ENCODE data around the gene DRC1.
A peak's percentile ranks its signal among the peaks of the same experiment; 100 is the strongest.

Gene DRC1

DNA sequence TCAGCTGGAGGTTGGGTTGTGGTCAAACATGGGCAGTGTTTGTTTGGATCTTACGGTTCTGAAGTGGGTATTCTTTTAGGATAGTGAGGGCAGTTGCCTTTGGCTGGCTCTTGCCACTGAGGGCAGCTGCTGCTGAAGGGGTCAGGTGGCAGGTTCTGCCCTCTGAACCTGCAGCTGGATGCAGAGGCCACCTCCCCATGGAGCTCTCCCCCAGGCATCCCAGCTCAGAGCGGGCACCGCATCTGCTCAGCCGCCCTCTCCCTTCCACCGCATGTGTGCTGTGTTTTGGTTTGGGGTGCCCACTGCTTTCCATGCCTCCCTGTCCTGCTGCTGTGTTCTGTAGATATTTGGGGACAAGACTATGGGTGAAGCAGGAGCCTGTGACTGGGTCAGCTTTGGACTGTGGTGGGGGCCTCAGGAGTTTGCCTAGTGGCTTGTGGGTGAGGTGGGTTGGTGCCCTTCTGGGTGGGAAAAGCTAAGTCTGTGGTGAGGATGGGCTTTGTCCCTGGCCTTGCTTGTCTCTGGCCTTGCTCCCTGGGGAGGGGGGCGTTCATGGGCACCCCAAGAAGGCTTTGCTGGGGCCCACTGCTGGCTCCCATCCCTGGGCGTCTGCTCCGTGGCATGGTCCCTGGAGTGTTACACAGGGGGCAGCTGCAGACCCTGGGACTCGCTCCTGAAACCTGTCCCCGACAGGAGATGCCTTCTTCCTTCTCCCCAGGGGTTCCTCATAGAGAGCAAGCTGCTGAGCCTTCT lies 47.7 kb downstream of the DRC1 start:
- no peak for DNase-seq

DNA sequence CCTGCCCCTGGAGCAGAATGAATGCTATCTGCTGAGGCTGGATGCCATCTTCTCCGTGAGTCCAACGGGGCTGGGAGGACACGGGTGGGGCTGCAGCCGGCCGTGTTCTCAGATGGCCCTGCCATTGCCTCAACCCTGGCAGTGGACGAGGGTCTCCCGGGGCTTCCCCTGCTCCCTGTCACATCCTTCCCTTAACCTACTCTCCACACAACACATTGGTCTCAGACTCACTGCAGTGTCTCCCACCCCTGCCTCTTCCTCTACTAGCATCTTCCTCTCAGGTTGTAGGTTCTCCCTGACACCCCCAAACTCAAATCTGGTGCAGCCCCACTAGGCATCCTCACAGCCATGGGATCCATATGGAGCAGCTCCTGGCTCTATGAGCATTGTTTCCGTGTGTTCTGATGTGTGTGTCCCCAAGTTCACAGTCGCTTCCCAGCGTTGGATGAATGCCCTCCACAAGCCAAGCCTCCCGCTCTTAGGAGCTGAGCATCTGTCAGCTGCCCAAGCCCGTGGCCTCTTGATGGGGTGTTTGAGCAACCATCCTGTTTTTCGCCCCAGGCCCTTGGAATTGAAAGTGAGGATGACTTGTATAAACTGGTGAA lies 48.4 kb downstream of the DRC1 start:
- DNase-seq, result no peak

DNA sequence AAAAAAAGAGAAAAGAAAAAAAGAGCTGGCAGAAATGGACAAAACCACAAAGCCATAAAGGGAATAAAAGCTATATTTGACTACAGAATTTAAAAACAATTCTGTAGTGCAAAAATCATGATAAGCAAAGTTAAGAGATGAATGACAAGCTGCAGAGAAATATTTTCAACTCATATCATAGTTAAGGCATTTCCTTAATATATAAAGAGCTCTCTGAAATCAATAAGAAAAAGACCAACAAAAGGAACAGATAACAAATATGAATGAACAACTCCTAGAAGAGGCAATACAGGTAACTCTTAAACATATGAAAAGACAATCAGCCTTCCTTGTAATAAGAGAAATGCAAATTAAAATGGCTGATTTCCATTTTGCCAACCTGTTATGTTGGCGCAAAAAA lies 50.0 kb downstream of the DRC1 start:
- no peak for DNase-seq

DNA sequence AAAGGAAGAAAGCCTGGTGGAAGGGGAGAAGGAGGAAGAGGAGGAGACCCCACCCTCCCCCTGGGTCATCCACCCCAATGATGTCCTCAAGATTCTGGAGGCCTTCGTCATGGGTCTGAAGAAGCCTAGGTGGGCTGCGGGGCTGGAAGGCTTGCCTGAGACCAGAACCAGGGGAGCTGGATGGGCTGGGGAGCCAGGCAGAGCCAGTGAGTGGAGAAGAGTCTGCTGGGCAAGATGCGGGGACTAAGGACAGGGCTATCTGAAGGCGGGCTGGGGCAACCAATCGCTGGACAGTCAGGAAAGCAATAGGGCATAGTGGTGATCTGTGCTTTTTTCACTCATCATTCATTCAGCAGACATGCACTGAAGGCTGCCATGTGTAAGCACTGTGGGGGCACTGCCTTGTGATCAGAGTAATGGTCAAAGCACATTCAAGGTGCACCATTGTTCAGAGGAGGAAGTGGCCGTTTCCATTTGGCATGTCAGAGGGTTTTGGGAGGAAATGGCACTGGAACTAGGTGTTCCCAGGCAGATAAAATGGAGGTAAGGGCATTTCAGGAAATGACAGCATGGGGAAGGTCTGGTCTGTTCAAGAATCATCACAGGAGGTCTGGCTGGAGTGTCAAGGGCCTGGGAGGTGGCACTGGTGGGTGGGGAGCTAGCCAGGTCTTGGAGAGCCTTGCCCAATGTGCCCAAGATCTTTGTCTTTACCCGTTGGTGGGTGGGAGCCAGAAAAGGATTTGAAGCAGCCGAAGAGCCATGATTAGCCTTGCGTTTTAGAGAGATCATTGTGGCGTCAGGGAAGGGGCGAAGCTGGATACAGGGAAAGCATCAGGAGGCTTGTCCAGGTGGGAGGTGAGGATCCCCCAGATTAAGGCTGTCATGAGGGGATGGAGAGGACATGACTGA lies 52.0 kb downstream of the DRC1 start:
- no peak for DNase-seq

DNA sequence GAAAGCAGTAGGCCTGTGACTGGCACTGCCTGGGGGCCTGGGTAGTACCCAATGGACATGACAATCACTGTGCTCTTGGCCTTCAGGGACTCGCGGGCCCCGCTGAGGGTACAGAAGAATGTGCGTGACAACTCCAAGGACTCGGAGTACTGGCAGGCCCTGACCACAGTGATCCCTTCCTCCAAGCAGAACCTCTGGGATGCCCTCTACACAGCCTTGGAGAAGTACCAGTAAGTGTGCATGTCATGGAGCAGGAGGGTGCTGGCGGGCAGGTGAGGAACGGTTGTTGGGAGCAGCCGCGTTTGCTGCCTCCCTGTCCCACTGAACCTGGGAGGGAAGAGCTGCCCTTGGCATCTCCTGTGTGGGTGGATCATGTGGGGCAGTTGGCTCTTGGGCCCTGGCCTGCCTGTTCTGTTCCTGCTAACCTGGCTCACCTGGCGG lies 52.9 kb downstream of the DRC1 start:
- DNase-seq, result no peak

DNA sequence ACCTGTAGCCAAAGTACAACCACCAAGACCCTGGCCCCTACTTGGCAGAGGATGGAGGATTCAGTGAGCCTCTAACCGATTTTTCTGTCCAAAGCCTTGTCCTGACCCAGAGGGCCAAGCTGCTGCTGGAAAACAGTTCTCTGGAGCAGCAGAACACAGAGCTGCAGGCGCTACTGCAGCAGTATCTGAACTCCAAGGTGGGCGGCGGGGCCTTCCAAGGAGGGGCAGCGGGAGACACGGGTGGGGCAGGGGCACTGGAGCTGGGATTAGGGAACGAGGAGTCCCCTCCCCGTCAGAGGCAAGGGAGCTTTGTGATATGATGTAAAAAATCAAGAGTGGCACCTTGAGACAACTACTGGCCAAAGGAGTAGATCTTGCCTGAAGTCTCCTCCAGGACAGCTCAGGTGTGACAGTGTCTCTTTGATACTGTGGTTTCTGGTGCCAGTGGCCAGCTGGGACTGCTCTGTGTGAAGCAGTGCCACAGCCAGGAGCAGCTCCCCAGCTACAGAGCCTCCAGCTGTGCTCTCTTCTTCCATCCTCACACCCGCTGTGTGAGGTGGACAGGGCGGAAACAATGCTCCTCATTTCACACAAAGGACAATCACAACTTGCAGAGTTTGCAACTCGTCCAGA lies 53.4 kb downstream of the DRC1 start:
- no peak for DNase-seq

DNA sequence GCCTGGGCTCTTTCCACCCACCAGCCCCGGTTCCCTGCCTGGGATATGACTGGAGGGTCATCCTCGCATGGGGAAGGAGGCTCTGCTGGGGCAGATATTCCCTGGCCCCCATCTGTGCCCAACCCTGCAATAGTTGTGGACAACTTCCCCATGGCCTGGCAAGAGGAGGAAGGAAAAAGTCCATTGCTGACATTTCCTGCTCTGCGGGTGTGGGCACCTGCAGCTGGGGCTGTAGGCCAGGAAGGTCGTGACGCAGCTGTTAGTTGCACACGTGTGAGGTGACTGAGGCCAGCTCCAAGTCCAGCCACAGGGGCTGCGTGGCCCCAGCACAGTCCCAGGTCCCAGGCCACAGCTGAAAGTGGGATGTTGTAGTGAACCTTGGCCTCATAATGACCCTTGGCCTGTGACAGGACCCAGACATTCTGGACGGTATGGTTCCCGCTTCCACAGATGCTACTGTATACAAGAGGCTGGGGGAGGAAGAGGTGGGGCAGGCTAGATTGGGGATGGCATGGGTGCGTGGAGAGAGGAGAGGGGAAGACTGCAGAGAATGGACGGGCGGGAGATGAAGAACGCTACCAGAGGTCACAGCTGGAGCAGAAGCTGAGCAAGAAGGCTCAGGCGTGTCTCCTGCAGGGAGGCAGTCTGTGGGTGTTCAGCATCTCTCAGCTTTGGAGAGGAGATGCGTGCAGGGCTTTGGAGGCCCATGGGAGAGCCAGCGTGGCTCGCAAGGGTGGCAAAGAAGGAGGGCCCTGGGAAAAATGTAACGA lies 54.1 kb downstream of the DRC1 start:
- DNase-seq, result no peak

DNA sequence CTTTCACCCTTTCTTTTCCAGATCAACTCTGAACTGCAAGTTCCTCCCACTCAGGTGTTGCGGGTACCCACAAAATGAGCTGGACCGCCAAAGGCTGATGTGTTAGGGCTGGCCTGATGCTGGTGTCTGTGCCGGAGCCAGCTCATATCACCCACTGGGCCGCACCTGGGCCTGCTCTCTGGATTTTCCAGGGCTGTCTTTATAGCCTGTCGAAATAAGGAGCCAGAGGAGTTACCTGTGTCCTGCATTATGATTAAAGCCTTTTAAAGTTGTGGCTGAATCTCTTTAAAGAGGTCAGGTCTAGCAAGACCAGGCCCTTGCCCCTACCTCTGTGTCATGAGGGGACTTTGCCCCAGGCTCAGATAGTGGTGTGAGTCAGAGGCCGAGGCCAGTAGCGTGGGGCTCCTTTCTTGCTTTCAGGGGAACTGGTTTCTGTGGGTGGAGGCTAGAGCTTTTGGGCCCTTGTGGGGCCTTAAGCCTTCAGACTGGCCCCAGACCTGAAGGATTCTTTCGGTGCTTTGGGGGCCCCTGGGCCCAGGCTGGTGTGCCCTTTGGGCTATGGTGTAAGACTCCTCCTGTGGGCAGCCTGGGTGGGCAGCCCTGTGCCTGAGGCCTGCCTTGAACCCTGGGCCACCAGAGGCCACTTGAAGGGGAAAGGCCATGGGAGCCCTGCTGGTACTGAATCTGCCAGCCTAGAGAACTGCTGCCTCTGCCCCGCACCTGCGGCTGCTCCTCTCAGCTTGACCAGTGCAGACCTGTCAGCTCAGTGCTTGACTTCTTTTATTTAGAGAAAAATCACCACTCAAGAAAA lies 54.9 kb downstream of the DRC1 start:
- no peak for DNase-seq

DNA sequence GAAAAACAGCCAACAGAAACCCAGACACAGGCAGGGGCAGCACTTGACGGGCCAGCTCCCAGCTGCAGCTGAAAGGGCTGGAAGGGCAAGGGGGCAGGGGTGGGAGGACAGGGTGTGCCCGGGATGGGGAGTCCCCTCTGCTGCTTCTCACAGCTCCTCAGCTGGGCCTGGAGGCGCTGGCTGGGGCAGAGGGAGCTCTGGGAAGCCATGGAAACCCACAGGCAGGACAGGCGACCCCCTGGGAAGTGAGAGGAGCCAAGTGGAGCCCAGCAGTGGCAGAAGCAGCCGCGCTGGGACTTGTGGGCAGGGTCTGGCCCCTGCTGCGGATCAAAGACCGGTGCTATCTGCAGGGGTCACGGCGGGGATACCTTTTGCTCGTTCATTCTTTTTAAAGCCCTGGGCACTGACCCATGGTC lies 55.5 kb downstream of the DRC1 start:
- DNase-seq, result no peak

DNA sequence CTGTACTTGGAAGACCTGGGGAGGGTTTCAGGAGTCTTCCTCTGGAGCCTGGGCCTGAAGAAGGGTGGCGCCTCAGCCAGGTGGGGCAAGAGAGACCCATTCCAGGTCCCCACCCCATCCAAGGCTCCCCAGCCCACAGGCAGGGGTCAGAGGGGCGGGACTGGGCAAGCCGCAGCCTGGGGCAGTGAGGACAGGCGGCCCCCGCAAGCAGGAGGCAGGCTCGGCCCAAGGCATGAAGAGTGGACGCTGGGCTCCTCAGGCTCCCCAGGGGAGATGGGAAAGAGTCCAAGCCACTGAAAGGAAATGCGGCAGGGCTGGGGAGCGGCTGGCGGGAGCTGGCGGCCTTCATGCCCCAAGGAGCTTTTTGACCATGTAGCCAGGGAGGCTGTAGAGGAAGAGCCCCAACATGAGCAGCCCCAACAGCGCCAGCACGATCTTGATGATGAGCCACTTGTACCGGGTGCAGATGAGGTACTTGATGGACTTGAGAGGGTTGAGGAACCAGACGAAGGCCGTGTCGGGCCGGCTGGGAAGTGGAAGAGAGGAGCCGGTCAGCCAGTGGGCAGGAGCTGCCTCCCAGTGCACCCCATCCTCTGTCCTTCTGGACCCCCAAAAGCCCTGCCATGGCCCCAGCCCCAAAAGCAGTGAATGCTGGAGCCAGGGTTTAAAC lies 56.1 kb downstream of the DRC1 start:
- DNase-seq, result no peak

DNA sequence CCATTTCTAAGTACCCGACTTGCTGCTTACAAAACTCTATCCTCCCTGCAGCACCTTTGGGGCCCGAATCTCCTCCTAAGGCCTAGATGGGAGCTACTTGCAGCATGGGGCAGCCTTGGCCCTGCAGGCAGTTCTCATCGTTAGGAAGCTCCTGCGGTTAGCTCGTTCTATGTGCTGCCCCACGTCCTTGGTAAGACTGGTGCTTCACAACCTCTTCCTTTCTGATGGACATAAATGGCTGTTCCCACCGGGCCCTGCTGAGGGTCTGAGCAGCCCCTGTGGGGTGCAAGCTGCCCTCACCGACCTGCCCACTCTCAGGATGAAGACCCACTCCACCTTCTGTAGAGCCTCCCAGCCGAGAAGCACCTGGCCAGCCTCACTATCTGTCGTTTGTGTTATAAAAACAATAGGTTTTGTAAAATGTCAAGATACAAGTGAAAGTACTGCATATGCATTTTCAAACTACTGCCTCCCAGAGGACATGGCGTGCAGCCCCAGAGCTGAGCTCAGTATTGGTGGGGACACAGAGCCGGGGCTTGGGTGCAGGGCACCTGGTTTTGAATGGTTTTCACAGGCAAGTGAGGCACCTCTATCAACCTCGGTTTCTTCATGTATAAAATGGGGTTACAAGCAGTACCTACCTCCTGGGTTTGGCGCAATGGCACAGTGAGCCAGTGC lies 56.8 kb downstream of the DRC1 start:
- no peak for DNase-seq

DNA sequence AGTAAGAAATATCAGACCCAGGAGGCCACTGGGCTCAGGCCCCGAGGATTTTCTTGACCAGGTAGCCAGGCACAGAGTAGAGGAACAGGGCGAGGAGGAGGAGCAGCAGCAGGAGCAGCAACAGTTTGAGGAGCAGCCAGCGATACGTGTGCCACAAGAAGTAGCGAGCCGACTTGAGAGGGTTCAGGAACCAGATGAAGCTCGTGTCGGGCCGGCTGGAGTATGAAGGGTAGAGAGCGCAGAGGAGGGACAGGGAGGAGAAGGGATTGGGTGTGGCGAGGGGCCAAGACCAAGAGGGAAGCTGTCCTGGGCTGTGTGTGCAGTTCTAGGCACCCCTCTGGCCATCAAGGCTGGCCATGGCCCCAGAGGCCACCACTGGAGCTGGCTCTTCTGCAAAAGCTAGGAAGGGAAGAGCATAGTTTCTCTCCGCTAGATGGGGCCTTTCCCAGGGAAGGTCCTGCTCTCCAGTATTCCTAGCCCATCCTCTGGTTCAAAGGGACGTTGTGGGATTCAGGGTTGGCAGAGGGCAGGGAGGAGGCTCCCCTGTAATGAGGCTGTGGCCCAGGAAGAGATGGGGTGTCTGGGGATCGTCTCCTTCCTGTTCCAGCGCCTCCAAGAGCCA lies 58.4 kb downstream of the DRC1 start:
- no peak for DNase-seq

DNA sequence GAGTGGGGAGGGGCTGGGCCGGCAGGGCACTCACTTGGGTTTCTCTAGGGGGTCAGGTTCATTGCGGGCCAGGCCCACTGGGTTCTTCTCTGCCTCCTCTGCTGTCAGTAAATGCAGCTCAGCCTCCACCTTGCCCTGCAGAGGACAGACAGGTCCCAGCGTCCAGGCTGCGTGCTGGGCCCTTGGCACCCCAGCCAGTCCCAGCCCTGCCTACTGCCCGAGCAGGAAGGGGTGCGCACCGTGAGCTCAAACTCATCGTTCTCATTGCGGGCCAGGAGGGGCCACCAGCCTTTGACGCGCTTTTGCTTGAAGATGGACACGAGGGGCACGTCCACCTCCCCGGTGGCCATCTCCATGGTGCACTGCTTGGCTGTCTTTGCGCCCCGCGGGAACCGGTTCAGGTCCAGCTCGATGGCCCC lies 58.9 kb downstream of the DRC1 start:
- no peak for DNase-seq

DNA sequence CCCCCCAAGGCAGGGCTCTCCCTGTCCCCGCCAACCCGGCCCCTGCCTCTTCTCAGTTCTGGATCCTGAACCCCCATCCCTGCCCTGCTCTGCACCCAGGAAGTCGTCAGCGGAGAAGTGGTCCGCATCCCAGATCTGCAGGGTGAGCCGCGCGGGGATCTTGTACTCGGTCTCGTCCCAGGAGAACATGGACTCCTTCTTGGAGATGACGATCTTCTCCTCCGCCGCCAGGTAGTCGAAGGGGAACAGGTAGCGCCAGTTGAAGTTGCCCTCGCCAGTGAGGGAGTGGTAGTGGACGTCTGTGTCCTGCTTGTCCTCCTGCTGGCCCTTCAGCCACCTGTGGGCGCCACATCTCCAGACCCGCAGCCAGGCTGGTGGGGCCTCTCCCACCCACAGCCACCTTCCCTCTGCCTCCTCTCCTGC lies 59.9 kb downstream of the DRC1 start:
- DNase-seq, result no peak

DNA sequence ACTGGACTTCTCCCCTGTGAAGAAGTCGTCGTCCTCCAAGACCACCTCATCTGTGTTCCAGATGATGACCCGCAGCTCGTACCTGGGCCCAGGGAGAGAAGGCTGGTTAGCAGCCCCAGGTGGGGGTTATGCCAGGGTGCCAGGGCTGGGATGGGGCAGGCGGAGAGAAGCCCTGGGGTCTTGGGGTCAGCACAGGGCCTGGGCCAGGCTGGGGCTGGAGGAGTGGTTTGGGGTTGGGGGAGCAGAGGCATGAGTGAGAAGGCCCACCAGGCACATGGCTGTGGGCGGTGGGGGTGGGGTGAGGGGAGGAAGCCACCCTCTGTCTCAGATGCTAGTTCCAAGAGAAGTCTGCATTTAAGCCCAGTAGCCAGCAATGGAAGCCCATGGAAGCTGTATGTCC lies 60.4 kb downstream of the DRC1 start:
- no peak for DNase-seq

DNA sequence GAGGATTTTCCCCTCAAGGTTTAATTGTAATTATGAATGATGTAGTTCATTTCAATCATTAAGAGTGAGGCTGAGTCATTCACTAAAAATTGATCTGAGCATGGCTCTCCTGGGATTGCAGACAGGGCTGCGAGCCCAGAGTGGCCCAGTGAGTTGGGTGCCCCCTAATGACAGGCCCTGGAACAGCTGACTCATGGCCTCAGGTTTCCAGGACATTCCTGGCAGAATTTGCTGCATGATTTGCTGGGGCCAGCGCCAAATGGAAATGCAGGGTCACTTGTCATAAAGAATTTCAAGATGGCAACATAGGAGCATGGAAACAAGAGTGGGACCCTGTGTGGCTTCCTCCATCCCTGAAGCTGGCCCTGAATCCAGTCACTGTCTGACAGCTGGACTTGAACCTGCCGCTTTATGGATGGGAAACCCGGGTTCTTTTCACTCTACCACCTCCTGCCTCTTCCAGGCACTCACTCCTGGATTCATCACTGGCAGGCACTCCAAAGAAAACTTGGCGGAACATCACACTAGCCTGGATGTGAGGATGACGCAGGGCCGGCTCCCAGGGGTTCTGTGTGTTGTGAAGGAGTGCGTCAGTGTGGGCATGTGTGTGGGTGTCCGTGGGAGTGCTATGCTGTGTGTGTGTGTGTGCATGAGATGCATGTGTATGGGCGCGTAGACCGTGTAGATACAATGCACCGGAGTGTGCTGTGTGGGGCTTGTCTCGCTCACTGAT lies 61.0 kb downstream of the DRC1 start:
- peak; percentile 50 for DNase-seq

DNA sequence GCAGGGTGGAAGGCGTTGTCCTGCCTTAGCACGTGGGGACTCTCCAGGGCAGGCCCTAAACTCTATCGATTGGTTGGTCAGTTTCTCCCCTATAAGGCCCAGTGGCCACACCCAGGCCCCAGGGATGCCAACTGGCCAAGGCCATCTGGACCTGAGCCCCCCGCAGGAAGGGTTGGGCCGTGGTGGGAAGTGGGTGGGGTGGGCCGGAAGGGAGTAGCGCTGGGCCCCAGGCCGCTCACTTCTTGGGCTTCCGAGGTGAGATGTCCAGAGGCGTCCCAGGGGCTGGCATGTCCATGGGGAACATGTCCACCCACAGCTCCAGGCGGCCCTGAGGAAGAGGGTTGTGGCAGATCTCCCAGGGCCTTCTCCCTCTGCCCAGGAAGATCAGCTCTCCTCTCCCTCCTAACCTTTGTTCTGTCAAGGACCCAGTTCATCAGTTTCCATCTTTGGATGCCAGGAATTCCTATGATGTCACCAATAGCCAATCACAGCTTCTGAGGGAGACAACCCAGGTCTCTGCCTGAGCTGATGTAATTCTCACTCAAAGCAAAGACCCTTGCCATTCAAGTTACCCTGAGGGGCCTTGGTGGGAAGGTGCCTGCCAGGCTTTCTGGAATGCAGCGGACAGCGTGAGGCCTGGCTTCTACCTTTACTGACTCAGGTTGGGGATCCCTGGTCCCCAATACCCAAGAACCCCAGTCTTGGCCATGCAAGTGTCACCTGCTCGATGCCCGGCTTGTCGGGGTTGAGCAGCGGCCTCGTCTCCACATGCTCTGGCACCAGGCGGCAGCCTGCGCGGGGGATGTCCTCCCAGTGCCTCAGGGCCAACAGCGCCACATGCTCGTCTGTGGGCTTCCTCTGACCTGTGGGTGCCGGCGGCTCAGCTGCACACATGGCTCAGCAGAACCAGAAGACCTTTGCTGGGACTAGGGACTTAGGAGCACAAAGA lies 61.8 kb downstream of the DRC1 start:
- no peak for DNase-seq

Measured in NCI-H1694 (cell line).